GM21381 (cell line): ENCODE measurements around the gene GDAP2.

Experiments used
- ATAC-seq: cut with Tn5 transposase; IDR thresholded peaks from one replicate; pipeline ENCODE4 v1.9.1; 2021; ENCODE audit warnings: mild to moderate bottlenecking, moderate library complexity; ENCODE audit not compliant: unreplicated experiment

The GDAP2 gene

DNA sequence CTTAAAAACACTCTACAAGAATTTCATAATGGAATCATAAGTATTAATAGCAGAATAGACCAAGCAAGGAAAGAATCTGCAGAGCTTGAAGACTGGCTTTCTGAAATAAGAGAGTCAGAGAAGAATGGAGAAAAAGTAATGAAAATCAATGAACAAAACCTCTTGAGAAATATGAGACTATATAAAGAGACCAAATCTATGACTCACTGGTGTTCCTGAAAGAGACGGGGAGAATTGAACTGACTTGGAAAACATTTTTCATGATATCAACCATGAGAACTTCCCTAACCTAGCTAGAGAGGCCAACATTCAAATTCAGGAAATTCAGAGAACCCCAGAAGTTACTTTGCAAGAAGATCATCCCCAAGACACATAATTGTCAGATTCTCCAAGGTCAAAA is 85.6 kb downstream of the GDAP2 start:
- no peak for ATAC-seq

GRCh38 chr1:117842408-117843170 is 86.8 kb downstream of the GDAP2 start:
- ATAC-seq: no peak

GRCh38 chr1:117841117-117841650 is 88.2 kb downstream of the GDAP2 start:
- no peak for ATAC-seq

DNA sequence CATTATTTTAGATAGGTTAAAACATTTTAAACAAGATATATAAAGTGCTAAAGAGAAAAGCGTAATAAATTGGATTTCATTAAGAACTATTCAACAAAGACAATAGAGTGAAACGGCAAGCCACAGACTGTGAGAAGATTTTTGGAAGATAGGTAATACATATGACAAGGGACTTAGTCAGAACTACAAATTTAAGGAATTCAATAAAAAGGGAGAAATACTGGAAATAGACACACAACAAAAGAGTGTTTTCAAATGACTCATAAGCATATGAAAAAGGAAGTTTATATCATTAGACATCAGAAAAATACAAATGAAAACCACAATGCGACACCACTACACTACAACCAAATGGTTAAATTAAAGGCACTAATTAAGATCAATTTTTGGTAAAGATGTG is 90.5 kb downstream of the GDAP2 start:
- no peak for ATAC-seq

- ATAC-seq: no peak
Observed at GRCh38 chr1:117836069-117836468, 93.4 kb downstream of the GDAP2 start.

DNA sequence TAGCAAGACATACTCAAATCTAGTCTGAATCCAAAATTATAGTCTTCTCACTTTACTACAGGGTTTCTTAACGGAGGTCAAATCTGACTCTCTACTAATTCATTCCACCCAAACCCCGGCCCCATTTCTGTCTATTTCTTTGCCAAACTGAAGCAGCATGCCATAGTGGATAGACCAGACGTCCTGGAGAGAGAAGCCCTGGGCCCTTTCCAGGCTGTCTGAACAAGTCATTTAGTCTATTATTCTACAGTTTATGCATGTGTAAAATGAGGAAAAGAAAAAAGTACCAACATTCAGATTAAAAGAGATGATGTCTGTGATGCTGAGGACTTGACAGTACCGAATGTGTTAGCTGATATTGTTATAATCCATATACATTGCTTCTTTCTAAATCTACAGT is 95.0 kb downstream of the GDAP2 start:
- no peak for ATAC-seq

DNA sequence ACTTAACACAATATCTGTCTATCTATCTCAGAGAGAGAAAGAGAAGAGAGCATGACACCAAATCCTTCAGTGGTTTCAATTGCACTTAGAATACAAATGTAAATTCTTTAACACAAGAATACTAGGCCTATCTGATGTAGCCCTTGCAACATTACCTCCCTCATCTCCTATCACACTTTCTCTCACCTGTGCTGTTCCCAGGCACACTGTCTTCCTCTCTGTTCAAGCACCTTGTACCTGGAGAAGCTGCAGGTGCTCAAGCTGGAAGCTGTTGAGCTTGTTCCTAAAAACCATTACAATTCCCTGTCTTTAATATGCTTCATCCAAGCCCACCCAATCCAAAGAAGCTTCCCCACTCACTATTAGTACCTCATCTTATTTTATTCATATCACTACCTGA is 97.0 kb downstream of the GDAP2 start:
- no peak for ATAC-seq

DNA sequence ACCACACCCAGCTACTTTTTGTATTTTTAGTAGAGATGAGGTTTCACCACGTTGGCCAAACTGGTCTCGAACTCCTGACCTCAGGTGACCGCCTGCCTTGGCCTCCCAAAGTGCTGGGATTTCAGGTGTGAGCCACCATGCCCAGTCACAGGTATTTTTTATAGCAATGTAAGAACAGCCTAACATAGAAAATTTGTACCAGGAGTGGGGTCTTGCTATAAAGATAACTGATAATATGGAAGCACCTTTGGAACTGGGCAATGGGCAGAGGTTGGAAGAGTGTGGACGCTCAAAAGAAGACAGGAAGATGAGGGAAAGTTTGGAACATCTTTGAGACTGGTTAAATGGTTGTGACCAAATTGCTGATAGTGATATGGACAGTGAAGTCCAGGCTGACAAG is 99.2 kb downstream of the GDAP2 start:
- ATAC-seq: no peak

- no peak for ATAC-seq
Observed at GRCh38 chr1:117828201-117828600, 101.2 kb downstream of the GDAP2 start.

DNA sequence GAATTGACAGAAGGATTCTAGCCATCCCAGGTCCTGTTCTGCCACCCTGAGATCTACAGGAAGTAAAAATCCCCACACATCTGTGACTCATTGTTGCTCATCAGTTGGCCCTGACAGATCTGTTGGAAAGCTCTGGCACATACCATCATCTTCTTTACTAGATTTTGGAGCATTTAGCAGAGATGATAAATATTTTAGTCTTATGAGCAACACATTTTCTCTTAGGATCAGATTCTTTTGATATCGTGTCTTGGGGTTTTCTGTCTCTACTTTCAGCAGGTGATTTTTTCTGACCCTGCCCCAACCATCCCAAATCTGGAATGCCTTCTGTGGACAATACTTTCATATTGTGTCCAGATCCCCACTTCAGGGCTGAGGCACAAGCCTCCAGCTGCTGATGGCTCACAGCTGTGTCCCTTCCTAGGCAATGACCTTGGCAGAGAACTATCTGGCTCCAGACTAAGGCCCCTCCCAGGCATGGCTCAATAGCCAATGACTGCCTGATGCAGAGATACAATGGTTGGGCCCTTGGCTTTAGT is 102.8 kb downstream of the GDAP2 start:
- no peak for ATAC-seq

DNA sequence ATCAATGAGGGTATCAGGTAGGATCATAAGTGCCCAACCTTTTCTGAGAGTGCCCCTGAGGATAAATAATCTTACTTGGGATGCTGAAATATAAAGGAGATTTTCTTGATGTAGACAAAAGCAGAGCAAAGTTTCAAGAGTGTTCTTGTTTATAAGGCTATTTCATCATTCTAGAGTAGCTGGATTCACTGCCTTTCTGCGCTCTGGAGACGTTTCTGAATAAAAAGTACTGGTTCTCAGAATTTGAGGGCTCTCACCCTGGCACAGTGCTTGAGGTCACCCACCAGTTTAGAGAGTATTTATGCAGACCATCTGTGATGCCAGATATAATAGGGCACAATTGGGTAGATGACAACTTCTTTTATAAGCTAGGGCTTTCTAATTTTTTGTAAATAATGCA is 103.3 kb downstream of the GDAP2 start:
- no peak for ATAC-seq

GRCh38 chr1:117825414-117825813 is 104.0 kb downstream of the GDAP2 start:
- ATAC-seq: no peak

DNA sequence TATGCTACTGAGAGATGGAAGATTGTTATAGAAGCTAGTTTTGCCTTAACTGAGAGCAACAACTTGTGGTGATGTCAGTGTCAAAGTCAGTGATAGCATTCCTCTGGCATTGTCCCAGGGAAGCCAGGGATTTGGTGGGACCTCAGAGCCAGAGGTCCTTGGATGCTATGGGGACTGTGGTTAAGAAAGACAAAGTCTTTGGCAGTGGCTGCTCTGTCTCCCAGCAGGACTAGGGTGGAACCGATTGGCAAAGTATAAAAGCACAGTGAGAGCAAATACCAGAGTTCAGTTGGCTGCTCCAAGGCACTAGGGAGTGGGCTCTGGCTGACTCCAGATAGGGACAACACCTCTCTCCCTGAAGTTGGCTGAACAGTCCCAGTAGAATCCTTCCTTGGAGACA is 104.8 kb downstream of the GDAP2 start:
- ATAC-seq: no peak

GRCh38 chr1:117821774-117822482 is 107.5 kb downstream of the GDAP2 start:
- no peak for ATAC-seq

GRCh38 chr1:117821382-117821755 is 108.1 kb downstream of the GDAP2 start:
- no peak for ATAC-seq

- ATAC-seq: no peak
Observed at GRCh38 chr1:117820694-117821381, 108.6 kb downstream of the GDAP2 start.

DNA sequence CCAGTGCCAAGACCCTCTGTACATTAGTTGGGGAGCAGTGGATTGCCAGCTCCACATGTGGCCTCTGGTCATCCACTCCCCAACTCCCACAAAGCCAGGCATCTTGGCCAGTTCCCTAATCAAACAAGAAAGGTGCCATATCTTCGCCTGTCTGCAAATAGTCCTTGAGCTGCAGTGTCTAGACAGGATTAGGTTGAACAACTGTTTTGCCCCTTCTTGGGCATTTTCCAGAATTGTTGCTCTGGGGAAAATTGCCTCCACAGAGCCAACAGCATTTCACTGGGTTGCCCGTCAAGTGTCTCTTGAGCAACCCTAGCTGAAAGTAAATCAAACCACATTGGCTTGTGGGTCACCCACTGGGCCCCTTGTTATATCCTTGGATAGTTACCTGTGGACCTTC is 109.3 kb downstream of the GDAP2 start:
- no peak for ATAC-seq

DNA sequence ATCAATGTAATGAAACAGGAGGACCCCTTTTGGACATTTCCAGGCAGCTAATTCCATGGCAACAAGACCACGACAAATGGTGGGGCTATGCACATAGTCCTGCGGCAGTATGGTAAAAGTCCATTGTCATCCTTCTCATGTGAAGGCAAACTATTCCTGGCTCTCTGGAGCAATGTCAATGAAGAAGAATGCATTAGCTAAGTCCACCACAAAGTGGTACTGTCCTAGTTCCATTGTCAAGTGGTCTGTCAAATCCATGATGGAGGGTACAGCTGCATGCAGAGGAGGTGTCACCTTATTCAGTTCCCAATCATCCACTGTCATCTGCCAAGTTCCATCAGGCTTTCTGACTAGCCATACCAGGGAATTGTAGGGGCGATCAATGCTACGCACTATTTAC is 110.1 kb downstream of the GDAP2 start:
- ATAC-seq: no peak

GRCh38 chr1:117818456-117818855 is 111.0 kb downstream of the GDAP2 start:
- no peak for ATAC-seq

GRCh38 chr1:117817629-117818028 is 111.8 kb downstream of the GDAP2 start:
- ATAC-seq: no peak

DNA sequence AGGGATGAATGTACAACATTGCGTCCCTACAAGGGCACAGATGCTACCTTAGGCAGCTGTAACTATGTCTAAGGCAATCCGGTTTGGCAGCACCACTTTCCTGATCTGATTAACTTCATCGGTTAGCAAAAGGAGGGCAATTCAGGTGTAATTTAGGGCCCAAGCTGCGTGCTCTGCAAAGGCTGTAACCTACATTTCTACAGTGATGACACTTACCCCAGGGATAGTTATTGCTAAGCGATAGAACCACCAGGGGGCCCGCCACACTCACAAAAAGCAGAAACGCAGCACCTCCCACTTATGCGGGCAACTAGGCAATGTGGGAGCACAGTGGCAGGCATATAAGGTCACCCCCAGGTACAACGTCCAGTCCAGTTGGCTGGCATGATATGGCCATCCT is 113.5 kb downstream of the GDAP2 start:
- no peak for ATAC-seq
